Activated CD4-positive, alpha-beta T cell treated with anti-CD3 and anti-CD28 coated beads for 48 hours (primary cell): ENCODE data around the gene TACR1.
"Not testable (repeated sequence)": the region's sequence is repeated elsewhere in the genome, so short reads cannot be mapped to it uniquely, and the experiment has no call there.

Source experiments
- DNase-seq: peaks from one replicate; pipeline ENCODE4 v3.0.0-alpha.2; 2020

The TACR1 gene

GRCh38 chr2:75192496-75192895, 6.8 kb downstream of the TACR1 start:
- DNase-seq: no peak

- DNase-seq: no peak
Observed at GRCh38 chr2:75190271-75190990, 8.9 kb downstream of the TACR1 start.

GRCh38 chr2:75186821-75187220, 12.5 kb downstream of the TACR1 start:
- DNase-seq: no peak

- no peak for DNase-seq
Observed at GRCh38 chr2:75182606-75183005, 16.7 kb downstream of the TACR1 start.

GRCh38 chr2:75180476-75180875, 18.8 kb downstream of the TACR1 start:
- no peak for DNase-seq

- DNase-seq: no peak
Observed at GRCh38 chr2:75177427-75177826, 21.9 kb downstream of the TACR1 start.

GRCh38 chr2:75175456-75175855, 23.9 kb downstream of the TACR1 start:
- no peak for DNase-seq

GRCh38 chr2:75174981-75175380, 24.3 kb downstream of the TACR1 start:
- no peak for DNase-seq

- no peak for DNase-seq
Observed at GRCh38 chr2:75174519-75174918, 24.8 kb downstream of the TACR1 start.

- no peak for DNase-seq
Observed at GRCh38 chr2:75173740-75174139, 25.6 kb downstream of the TACR1 start.

- not testable (repeated sequence) for DNase-seq
Observed at GRCh38 chr2:75171423-75171822, 27.9 kb downstream of the TACR1 start.

- no peak for DNase-seq
Observed at GRCh38 chr2:75170889-75171288, 28.4 kb downstream of the TACR1 start.

GRCh38 chr2:75168186-75168585, 31.1 kb downstream of the TACR1 start:
- DNase-seq: no peak

- no peak for DNase-seq
Observed at GRCh38 chr2:75166491-75166890, 32.8 kb downstream of the TACR1 start.

- DNase-seq: no peak
Observed at GRCh38 chr2:75162897-75163296, 36.4 kb downstream of the TACR1 start.

- DNase-seq: no peak
Observed at GRCh38 chr2:75162259-75162658, 37.1 kb downstream of the TACR1 start.

- no peak for DNase-seq
Observed at GRCh38 chr2:75157435-75157834, 41.9 kb downstream of the TACR1 start.

- DNase-seq: no peak
Observed at GRCh38 chr2:75155115-75155514, 44.2 kb downstream of the TACR1 start.

- no peak for DNase-seq
Observed at GRCh38 chr2:75153221-75153620, 46.1 kb downstream of the TACR1 start.

- not testable (repeated sequence) for DNase-seq
Observed at GRCh38 chr2:75152243-75152642, 47.1 kb downstream of the TACR1 start.

GRCh38 chr2:75147884-75148283, 51.4 kb downstream of the TACR1 start:
- not testable (repeated sequence) for DNase-seq

- DNase-seq: no peak
Observed at GRCh38 chr2:75146606-75147332, 52.6 kb downstream of the TACR1 start.

GRCh38 chr2:75146221-75146605, 53.1 kb downstream of the TACR1 start:
- DNase-seq: not testable (repeated sequence)

- no peak for DNase-seq
Observed at GRCh38 chr2:75142081-75142480, 57.2 kb downstream of the TACR1 start.

GRCh38 chr2:75140288-75140687, 59.0 kb downstream of the TACR1 start:
- no peak for DNase-seq
